ENCODE results near the gene CYP2S1. TPM values are rescaled to one million over a fixed set of nuclear protein-coding genes. Genes with fewer than 3 reads are reported as not detected.
"Not testable (repeated sequence)": the region's sequence is repeated elsewhere in the genome, so short reads cannot be mapped to it uniquely, and the experiment has no call there.

CYP2S1 gene
- polyA plus RNA-seq, 2 donors = 8.7 to 10.5 TPM

- WGBS, 2 donors = 58 to 73% methylated on average over 6 of the region's 6 CpGs
- H3K27ac ChIP-seq (ENCODE audit: low read depth in 2 of 2, low read length in 1 of 2) = no peak overlapping the region
- H3K4me3 ChIP-seq (ENCODE audit: low read depth in 1 of 2, low read length in 2 of 2) = no peak overlapping the region
- H3K4me1 ChIP-seq (ENCODE audit: control insufficient read depth in 2 of 2, insufficient read depth in 2 of 2, low read length in 1 of 2) = peaks cover 0 to 3% of the 10 kb centered on the region in 2 donors
- H3K9me3 ChIP-seq (ENCODE audit: control insufficient read depth in 2 of 2, insufficient read depth in 1 of 2, low read depth in 1 of 2, low read length in 1 of 2) = no peaks in the 10 kb centered on the region
- H3K36me3 ChIP-seq (ENCODE audit: control insufficient read depth in 2 of 2, insufficient read depth in 2 of 2, low read length in 1 of 2) = no peaks in the 10 kb centered on the region
- no peaks in the 10 kb centered on the region for H3K27me3 ChIP-seq (ENCODE audit: control insufficient read depth in 1 of 2, insufficient read depth in 2 of 2, low read length in 2 of 2)
These were observed 20.5 kb upstream of the CYP2S1 start for GRCh38 chr19:41172297-41173164.

- Histone ChIP-seq H3K27ac (ENCODE audit: low read depth in 2 of 2, low read length in 1 of 2) (peak overlapping the region in 1 of 2 donors; percentile 74), H3K36me3 (ENCODE audit: control insufficient read depth in 2 of 2, insufficient read depth in 2 of 2, low read length in 1 of 2) (no peaks in the 10 kb centered on the region), H3K4me1 (ENCODE audit: control insufficient read depth in 2 of 2, insufficient read depth in 2 of 2, low read length in 1 of 2) (peaks cover 0 to 3% of the 10 kb centered on the region in 2 donors), H3K9me3 (ENCODE audit: control insufficient read depth in 2 of 2, insufficient read depth in 1 of 2, low read depth in 1 of 2, low read length in 1 of 2) (no peaks in the 10 kb centered on the region), H3K4me3 (ENCODE audit: low read depth in 1 of 2, low read length in 2 of 2) (no peak overlapping the region), H3K27me3 (ENCODE audit: control insufficient read depth in 1 of 2, insufficient read depth in 2 of 2, low read length in 2 of 2) (no peaks in the 10 kb centered on the region)
- 52 to 57% methylated on average over 15 of the region's 15 CpGs for WGBS, 2 donors
These were observed 18.6 kb upstream of the CYP2S1 start for GRCh38 chr19:41174297-41174928.

- Histone ChIP-seq H3K4me3 (ENCODE audit: low read depth in 1 of 2, low read length in 2 of 2) (no peak overlapping the region), H3K27ac (ENCODE audit: low read depth in 2 of 2, low read length in 1 of 2) (peak overlapping the region; percentile 34 to 48), H3K4me1 (ENCODE audit: control insufficient read depth in 2 of 2, insufficient read depth in 2 of 2, low read length in 1 of 2) (peaks cover 0 to 3% of the 10 kb centered on the region in 2 donors), H3K9me3 (ENCODE audit: control insufficient read depth in 2 of 2, insufficient read depth in 1 of 2, low read depth in 1 of 2, low read length in 1 of 2) (no peaks in the 10 kb centered on the region), H3K36me3 (ENCODE audit: control insufficient read depth in 2 of 2, insufficient read depth in 2 of 2, low read length in 1 of 2) (no peaks in the 10 kb centered on the region), H3K27me3 (ENCODE audit: control insufficient read depth in 1 of 2, insufficient read depth in 2 of 2, low read length in 2 of 2) (no peaks in the 10 kb centered on the region)
- WGBS, 2 donors = 22 to 28% methylated on average over 14 of the region's 14 CpGs
These were observed 16.9 kb upstream of the CYP2S1 start for GRCh38 chr19:41175801-41176777.

DNA sequence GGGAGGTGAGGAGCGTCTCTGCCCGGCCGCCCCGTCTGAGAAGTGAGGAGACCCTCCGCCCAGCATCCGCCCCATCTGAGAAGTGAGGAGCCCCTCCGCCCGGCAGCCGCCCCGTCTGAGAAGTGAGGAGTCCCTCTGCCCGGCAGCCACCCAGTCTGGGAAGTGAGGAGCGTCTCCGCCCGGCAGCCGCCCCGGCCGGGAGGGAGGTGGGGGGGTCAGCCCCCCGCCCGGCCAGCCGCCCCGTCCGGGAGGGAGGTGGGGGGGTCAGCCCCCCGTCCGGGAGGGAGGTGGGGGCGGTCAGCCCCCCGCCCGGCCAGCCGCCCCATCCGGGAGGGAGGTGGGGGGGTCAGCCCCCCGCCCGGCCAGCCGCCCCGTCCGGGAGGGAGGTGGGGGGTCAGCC lies 12.8 kb upstream of the CYP2S1 start:
- H3K4me3 ChIP-seq (ENCODE audit: low read depth in 1 of 2, low read length in 2 of 2); H3K27ac ChIP-seq (ENCODE audit: low read depth in 2 of 2, low read length in 1 of 2); H3K4me1 ChIP-seq (ENCODE audit: control insufficient read depth in 2 of 2, insufficient read depth in 2 of 2, low read length in 1 of 2); H3K9me3 ChIP-seq (ENCODE audit: control insufficient read depth in 2 of 2, insufficient read depth in 1 of 2, low read depth in 1 of 2, low read length in 1 of 2); H3K36me3 ChIP-seq (ENCODE audit: control insufficient read depth in 2 of 2, insufficient read depth in 2 of 2, low read length in 1 of 2); H3K27me3 ChIP-seq (ENCODE audit: control insufficient read depth in 1 of 2, insufficient read depth in 2 of 2, low read length in 2 of 2): not testable (repeated sequence)
- WGBS, 2 donors = 80 to 83% methylated on average over 3 to 34 of the region's 34 CpGs

GRCh38 chr19:41186971-41187883 lies 5.8 kb upstream of the CYP2S1 start:
- no peak overlapping the region for H3K4me3 ChIP-seq (ENCODE audit: low read depth in 1 of 2, low read length in 2 of 2)
- no peaks in the 10 kb centered on the region for H3K27me3 ChIP-seq (ENCODE audit: control insufficient read depth in 1 of 2, insufficient read depth in 2 of 2, low read length in 2 of 2)
- whole genome bisulfite sequencing, 2 donors = 76 to 81% methylated on average over 8 of the region's 8 CpGs
- no peaks in the 10 kb centered on the region for H3K4me1 ChIP-seq (ENCODE audit: control insufficient read depth in 2 of 2, insufficient read depth in 2 of 2, low read length in 1 of 2)
- no peaks in the 10 kb centered on the region for H3K9me3 ChIP-seq (ENCODE audit: control insufficient read depth in 2 of 2, insufficient read depth in 1 of 2, low read depth in 1 of 2, low read length in 1 of 2)
- no peak overlapping the region for H3K27ac ChIP-seq (ENCODE audit: low read depth in 2 of 2, low read length in 1 of 2)
- H3K36me3 ChIP-seq (ENCODE audit: control insufficient read depth in 2 of 2, insufficient read depth in 2 of 2, low read length in 1 of 2) = no peaks in the 10 kb centered on the region

DNA sequence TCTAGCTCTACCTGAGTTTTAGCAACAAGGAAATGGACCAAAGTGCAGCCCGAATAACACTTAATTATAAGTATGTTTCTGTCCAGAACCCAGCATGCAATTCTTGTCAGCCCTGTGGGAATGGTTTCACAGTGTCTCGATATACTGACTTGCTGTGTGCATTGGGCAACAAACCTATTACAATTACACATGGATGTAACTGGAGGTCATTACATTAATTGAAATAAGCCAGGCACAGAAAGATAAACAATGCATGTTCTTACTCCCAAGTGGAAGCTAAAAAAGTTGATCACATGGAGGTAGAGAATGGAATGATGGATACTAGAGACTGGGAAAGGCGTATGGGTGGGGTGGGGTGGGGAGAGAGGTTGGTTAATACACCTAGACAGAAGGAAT lies 5.1 kb upstream of the CYP2S1 start:
- WGBS, 2 donors = 75 to 85% methylated on average over 3 of the region's 3 CpGs
- H3K36me3 ChIP-seq (ENCODE audit: control insufficient read depth in 2 of 2, insufficient read depth in 2 of 2, low read length in 1 of 2) = no peaks in the 10 kb centered on the region

DNA sequence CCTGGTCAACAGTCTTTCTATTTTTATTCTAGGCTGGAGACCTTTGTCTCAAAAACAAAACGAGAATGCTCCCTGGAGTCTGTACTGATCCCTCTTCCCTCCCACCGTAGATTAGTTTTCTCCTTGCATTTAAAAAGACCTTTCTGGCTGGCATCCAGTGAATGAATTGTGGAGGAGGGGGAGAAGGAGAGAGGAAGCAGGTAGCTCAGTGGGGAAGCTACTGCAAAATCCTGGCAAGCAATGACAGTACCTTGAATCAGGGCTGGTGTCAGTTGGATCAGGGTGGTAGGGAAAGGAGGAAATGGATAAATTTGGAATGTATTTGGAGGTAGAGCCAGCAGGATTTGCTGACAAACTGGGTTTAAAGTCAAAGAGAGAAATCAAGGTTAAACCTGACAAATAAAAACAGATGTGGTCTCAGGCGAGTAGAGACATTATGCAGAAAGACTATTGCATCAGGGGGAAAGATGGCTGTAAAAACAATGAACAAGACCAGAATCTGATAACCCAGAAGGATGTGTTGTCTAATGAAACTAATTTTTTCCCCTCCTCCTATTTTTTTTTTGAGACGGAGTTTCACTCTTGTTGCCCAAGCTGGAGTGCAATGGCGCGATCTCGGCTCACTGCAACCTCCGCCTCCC lies 3.5 kb upstream of the CYP2S1 start:
- no peak overlapping the region for H3K27ac ChIP-seq (ENCODE audit: low read depth in 2 of 2, low read length in 1 of 2)
- no peaks in the 10 kb centered on the region for H3K27me3 ChIP-seq (ENCODE audit: control insufficient read depth in 1 of 2, insufficient read depth in 2 of 2, low read length in 2 of 2)
- WGBS, 2 donors = 55 to 66% methylated on average over 8 of the region's 8 CpGs
- no peaks in the 10 kb centered on the region for H3K9me3 ChIP-seq (ENCODE audit: control insufficient read depth in 2 of 2, insufficient read depth in 1 of 2, low read depth in 1 of 2, low read length in 1 of 2)
- no peak overlapping the region for H3K4me3 ChIP-seq (ENCODE audit: low read depth in 1 of 2, low read length in 2 of 2)
- no peaks in the 10 kb centered on the region for H3K4me1 ChIP-seq (ENCODE audit: control insufficient read depth in 2 of 2, insufficient read depth in 2 of 2, low read length in 1 of 2)
- no peaks in the 10 kb centered on the region for H3K36me3 ChIP-seq (ENCODE audit: control insufficient read depth in 2 of 2, insufficient read depth in 2 of 2, low read length in 1 of 2)

More for the DNA sequence above, 5.1 kb upstream of the CYP2S1 start:
- Histone ChIP-seq H3K4me1 (ENCODE audit: control insufficient read depth in 2 of 2, insufficient read depth in 2 of 2, low read length in 1 of 2) (no peaks in the 10 kb centered on the region), H3K9me3 (ENCODE audit: control insufficient read depth in 2 of 2, insufficient read depth in 1 of 2, low read depth in 1 of 2, low read length in 1 of 2) (no peaks in the 10 kb centered on the region), H3K27ac (ENCODE audit: low read depth in 2 of 2, low read length in 1 of 2) (no peak overlapping the region), H3K27me3 (ENCODE audit: control insufficient read depth in 1 of 2, insufficient read depth in 2 of 2, low read length in 2 of 2) (no peaks in the 10 kb centered on the region), H3K4me3 (ENCODE audit: low read depth in 1 of 2, low read length in 2 of 2) (no peak overlapping the region)

DNA sequence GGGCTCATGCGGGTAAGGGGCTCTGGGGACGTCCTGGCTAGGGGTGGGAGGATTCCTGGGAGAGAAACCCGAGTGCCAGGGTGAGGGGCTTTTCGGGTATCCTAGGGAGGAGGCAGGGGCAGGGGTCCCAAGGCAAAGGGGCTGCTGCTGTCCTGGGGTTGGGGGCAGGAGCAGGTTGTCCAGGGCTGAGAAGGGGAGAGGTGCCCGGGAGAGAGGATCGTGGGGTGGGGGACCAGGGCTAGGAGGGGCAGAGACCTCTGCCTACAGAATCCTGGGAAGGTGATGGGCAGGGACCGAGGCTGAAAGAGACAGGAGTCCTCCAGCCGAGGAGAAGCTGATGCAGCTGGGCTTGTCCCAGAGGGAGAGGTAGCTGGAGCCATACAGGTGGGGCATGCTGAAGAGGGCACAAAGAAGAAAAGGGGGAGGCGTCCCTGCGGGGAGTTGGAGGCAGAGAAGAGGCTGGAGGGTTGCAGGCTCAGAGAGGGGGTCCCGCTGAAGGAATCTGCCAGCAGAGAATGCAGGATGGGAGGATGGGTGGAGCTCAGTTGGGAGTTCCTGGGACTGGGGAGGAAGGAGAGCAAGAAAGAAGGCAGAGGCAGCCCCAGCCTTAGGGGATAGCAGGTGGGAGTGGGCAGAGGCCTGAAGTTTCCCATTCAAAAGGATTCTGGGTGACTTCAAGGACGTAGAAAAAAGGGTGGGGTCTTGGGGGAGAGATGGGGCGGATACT lies 574 bp downstream of the CYP2S1 start:
- no peaks in the 10 kb centered on the region for H3K27me3 ChIP-seq (ENCODE audit: control insufficient read depth in 1 of 2, insufficient read depth in 2 of 2, low read length in 2 of 2)
- H3K36me3 ChIP-seq (ENCODE audit: control insufficient read depth in 2 of 2, insufficient read depth in 2 of 2, low read length in 1 of 2) = no peaks in the 10 kb centered on the region
- no peaks in the 10 kb centered on the region for H3K9me3 ChIP-seq (ENCODE audit: control insufficient read depth in 2 of 2, insufficient read depth in 1 of 2, low read depth in 1 of 2, low read length in 1 of 2)
- no peaks in the 10 kb centered on the region for H3K4me1 ChIP-seq (ENCODE audit: control insufficient read depth in 2 of 2, insufficient read depth in 2 of 2, low read length in 1 of 2)
- 14 to 15% methylated on average over 13 of the region's 13 CpGs for WGBS, 2 donors
- peak overlapping the region; percentile 63 for H3K4me3 ChIP-seq (ENCODE audit: low read depth in 1 of 2, low read length in 2 of 2)
- peak overlapping the region in 1 of 2 donors; percentile 34 for H3K27ac ChIP-seq (ENCODE audit: low read depth in 2 of 2, low read length in 1 of 2)

All from esophagus (tissue), 2 donors.